NOMO-1 treated with dmso at 0.1 percent for 144 hours (cell line): Measurements from ENCODE around the gene SCN1B.
"Not testable (repeated sequence)": the region's sequence is repeated elsewhere in the genome, so short reads cannot be mapped to it uniquely, and the experiment has no call there.

Experiments used
- DNase-seq: peaks from one replicate; lab custom pipeline; 2025; ENCODE audit not compliant: unreplicated experiment; lab: John Stamatoyannopoulos, UW

The SCN1B gene

GRCh38 chr19:35030257-35031071 is at the start of gene SCN1B:
Gene SCN1B (plus strand): TSS chr19:35030470. CDS start chr19:35030821, 351 bp downstream.
- DNase-seq: no peak

GRCh38 chr19:34982275-34982674 is 48.0 kb upstream of the SCN1B start:
- no peak for DNase-seq

DNA sequence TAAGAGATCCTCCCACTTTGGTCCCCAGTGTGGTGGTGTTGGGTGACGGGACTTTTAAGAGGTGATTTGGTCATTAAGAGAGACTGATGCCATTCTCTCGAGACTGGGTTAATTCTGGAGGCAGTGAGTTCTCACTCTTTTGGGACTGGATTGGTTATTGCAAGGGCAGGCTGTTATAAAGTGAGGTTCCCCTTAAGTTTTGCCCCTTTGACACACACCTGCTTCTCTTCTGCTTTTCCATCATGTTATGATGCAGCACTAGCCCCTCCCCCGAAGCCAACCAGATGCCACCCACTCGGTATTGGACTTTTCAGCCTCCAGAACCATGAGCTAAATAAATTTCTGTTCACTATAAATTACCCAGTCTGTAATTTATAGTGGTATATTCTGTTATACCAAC is 46.5 kb upstream of the SCN1B start:
- no peak for DNase-seq

DNA sequence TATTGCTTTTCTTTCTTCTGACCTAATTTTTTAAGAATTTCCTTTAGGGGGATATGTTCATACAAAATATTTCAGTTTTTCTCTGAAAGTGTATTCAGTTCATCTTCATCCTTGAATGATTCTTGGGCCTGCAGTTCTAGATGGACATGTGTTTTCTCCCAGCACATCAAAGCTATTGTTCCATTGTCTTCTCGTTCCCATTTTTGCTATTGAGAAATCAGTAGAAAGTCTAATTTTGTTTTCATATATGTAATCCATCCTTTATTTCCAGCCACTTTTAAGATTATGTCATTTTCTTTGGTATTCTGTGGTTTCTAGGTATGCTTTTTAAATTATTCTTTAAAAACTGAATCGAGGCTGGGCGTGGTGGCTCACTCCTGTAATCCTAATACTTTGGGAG is 46.0 kb upstream of the SCN1B start:
- DNase-seq: no peak

- no peak for DNase-seq
Observed at GRCh38 chr19:34985249-34986022, 44.8 kb upstream of the SCN1B start.

GRCh38 chr19:34988119-34988518 is 42.2 kb upstream of the SCN1B start:
- DNase-seq: no peak

- DNase-seq: no peak
Observed at GRCh38 chr19:34989298-34989697, 41.0 kb upstream of the SCN1B start.

GRCh38 chr19:34990578-34991192 is 39.6 kb upstream of the SCN1B start:
- DNase-seq: no peak

DNA sequence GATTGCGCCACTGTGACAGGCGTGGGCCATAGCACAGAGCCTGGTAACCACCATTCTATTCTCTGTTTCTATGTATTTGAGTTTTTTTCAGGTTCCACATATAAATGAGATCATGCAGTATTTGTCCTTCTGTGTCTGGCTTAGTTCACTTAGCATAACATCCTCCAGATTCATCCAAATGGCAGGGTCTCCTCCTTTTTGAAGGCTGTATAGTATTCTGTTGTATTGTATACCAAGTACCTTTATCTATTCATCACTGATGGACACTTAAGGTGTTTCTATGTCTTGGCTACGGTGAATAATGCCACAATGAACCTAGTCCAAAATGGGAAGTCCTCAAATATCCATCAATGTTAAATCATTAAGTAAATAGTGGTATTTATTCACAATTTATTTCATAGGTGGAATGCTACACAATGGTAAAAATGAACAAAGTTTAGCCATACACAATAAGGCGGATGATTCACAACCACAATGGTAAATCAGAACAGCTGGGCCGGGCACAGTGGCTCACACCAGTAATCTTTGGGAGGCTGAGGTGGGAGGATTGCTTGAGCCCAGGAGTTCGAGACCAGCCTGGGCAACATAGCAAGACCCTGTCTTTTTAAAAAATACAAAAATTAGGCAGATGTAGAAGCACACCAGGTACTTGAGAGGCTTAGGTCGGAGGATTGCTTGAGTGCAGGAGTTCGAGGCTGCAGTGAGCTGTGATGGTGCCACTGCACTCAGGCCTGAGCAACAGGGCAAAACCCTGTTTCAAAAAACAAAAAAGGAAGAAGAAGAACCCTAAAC is 38.5 kb upstream of the SCN1B start:
- DNase-seq: no peak

DNA sequence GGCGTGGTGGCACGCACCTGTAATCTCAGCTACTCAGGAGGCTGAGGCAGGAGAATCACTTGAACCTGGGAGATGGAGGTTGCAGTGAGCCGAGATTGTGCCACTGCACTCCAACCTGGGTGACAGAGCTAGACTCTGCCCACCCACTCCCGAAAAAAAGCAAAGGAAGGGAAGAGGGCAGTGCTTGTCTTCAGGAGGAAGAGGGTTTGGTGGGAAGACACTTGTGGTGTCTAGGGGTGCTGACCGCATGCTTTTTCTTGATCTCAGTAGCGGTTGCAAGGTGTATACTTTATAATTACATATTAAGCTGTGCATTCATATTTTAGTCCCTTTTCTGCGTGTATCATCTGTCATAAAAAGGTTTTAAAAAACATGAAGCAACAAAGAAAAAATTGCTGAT is 37.7 kb upstream of the SCN1B start:
- not testable (repeated sequence) for DNase-seq

- no peak for DNase-seq
Observed at GRCh38 chr19:34994286-34994642, 36.0 kb upstream of the SCN1B start.

DNA sequence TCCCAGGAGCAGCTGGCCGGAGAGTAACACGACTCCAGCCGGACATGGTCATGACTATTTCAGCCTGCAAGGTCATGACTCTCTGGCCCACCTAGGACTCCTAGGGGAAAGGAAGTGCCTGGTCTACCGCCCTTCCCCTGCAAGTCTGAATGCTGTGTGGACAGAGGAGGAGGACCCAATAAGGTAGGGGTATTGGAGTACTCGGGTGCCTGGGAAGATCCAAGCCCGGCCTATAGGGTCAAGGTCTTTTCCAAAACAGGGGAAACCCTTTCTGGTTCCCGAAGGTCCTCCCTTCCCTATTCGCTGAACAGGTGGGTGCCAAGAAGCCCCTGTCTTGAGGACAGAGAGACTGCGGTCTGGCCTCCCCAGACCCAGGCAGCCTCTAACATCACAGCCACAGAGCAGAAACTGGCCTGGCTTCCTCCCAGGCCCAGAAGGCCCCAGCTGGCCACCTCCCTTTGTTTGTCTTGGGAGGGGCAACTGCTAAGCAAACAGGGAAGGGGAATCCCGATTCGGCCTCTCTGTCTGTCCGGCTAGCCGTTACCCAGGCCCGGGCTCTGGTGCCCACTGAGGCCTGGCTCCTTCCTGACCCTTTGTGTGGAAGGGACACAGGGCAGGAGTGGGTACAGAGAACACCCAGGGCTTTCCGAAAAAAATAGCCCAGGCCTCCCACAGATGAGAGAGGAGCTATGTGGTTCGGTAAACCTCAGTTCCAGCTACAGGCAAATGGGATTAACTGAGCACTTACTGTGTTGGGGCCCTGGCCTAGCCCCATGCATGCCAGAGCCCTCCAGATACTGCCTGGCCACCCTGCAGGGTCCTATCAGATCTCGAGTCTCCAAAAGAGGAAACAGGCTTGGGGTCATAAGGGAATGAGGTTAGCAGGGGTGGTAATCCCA is 35.4 kb upstream of the SCN1B start:
- DNase-seq: no peak

DNA sequence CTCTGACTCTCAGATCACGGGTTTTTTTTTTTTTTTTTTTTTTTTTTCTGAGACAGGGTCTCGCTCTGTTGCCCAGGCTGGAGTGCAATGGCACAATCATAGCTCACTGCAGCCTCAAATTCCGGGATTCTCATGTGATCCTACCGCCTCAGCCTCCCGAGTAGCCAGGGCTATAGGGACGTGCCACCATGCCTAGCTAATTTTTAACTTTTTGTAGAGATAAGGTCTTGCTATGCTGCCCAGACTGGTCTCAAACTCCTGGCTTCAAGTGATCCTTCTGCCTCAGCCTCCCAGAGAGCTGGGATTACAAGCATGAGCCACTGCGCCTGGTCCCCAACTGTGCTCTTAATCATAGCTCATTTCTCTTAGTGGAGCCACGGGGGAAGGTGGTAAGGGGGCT is 34.7 kb upstream of the SCN1B start:
- no peak for DNase-seq

DNA sequence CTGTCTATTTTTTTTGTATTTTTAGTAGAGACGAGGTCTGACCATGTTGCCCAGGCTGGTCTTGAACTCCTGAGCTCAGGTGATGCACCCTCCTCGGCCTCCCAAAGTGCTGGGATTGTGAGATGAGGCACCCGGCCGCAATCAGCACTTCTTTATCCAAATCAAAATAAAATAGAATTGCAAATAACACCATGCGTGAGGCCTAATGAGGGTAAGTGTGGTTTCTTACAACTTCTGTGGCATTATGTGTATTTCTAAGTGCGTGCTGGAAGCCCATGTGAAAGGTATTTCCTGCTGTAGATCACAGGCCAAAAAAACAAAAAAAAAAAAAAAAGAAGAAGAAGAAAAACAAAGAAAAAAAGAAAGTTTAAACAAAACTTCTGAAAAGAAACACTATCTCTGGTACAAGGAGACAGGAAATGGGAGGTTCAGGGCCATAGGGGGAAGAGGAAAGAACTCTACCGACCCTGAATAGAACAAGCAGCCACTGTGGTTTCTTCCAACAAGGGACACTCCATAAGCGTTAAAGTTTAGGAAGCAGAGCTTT is 33.1 kb upstream of the SCN1B start:
- DNase-seq: no peak

- not testable (repeated sequence) for DNase-seq
Observed at GRCh38 chr19:34998224-34998623, 32.0 kb upstream of the SCN1B start.

DNA sequence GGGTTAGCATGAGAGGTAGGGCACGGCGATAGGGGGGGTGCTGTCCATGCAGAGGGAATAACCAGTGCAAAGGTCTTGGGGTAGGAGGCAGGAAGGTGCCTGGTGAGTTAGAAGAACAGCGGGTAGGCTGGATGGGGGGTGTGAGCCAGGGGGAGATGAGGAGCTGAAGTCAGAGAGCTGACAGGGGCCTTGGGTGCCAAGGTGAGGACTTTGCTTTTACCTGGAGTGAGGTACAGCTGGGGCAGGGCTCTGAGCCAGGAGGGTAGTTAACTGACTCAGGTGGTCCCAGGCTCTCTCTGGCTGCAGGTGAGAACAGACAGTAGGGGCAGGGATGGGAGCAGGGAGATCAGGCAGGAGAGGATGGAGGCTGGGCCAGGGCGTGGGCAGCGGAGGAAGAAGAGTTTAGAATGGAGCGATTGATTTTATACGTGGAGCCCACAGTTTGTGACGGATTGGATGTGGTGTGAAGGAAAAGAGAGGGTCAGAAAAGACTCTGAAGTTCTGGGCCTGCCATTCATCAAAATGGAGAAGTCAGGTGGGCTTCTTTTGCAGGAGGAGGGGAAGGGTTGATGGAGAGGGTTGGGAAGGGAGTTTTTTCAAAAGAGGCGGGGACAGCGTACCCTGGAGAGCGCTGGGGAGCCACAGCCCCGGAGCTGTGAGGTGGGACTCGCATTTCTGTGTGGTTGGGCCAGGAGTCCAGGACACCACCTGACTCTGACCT is 31.3 kb upstream of the SCN1B start:
- no peak for DNase-seq

GRCh38 chr19:34999498-35000337 is 30.6 kb upstream of the SCN1B start, which contains the start of gene GRAMD1A:
Gene GRAMD1A (plus strand): TSS chr19:35000323. CDS start chr19:35000479, 156 bp downstream.
- DNase-seq: peak; percentile 71

DNA sequence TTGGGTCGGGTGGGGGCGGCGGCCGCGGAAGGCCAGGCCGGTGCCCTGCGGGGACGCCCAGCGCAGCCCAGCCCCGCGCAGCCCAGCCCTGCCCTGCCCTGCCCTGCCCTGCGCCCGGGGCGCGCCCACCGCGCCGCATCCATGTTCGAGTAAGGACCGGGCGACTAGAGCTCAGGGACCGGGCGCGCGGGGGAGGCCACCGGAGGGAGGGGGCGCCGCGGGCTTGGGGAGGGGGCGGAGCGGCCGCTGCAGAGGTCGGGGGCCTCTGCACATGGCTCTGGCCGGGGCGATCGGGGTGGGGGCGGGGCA is 30.0 kb upstream of the SCN1B start:
- DNase-seq: no peak
